ACC112 (cell line): ENCODE data around the gene KRTAP4-16.
"Not testable (repeated sequence)": the region's sequence is repeated elsewhere in the genome, so short reads cannot be mapped to it uniquely, and the experiment has no call there.

Experiments
- H2AFZ ChIP-seq: fragments of 200-600 bp; sonication (generic); one replicate; pipeline ENCODE4 v1.6.0; 2017; ENCODE audit warnings: antibody characterized with exemption, low read length; ENCODE audit not compliant: unreplicated experiment
- H3K27ac ChIP-seq: fragments of 200-600 bp; sonication (generic); 2 replicates; pipeline ENCODE4 v1.5.1; 2014; ENCODE audit warnings: low read depth, mild to moderate bottlenecking, antibody characterized with exemption, low read length, moderate library complexity
- H3K27me3 ChIP-seq: fragments of 200-600 bp; sonication (generic); 2 replicates; pipeline ENCODE4 v1.6.1; 2014; ENCODE audit warnings: mild to moderate bottlenecking, antibody characterized with exemption, low read length, moderate library complexity, mixed read lengths; ENCODE audit not compliant: insufficient read depth
- H3K36me3 ChIP-seq: fragments of 200-600 bp; sonication (generic); 2 replicates; pipeline ENCODE4 v1.6.1; 2016; ENCODE audit warnings: mild to moderate bottlenecking, antibody characterized with exemption, low read length, moderate library complexity, mixed read lengths; ENCODE audit not compliant: insufficient read depth
- H3K4me1 ChIP-seq: fragments of 200-600 bp; sonication (generic); one replicate; pipeline ENCODE4 v1.6.1; 2016; ENCODE audit warnings: low read length, mixed read lengths; ENCODE audit not compliant: insufficient read depth, unreplicated experiment, control insufficient read depth
- H3K4me3 ChIP-seq: fragments of 200-600 bp; sonication (generic); 2 replicates; pipeline ENCODE4 v1.5.1; 2014; ENCODE audit warnings: mild to moderate bottlenecking, low read depth, low read length
- H3K79me2 ChIP-seq: fragments of 200-600 bp; sonication (generic); one replicate; pipeline ENCODE4 v1.6.0; 2016; ENCODE audit warnings: low read length; ENCODE audit not compliant: control insufficient read depth, unreplicated experiment, insufficient read depth

Gene KRTAP4-16

DNA sequence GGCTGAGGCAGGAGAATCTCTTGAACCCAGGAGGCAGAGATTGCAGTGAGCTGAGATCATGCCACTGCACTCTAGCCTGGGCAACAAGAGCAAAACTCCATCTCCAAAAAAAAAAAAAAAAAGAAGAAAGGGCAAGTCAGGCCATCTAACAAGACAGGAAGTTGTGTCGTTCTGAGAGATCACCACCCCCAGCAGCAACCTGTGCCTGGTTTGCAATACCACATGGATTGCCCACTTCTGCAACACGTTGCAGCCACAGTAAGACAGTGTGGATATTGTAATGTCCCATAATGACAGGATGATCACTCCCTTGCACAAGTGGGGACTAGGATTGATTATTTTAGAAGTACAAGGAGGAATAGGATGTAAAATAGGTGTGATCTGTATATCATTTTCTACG, 33.0 kb downstream of the KRTAP4-16 start:
- no peaks in the 10 kb centered on the region for H3K36me3 ChIP-seq

DNA sequence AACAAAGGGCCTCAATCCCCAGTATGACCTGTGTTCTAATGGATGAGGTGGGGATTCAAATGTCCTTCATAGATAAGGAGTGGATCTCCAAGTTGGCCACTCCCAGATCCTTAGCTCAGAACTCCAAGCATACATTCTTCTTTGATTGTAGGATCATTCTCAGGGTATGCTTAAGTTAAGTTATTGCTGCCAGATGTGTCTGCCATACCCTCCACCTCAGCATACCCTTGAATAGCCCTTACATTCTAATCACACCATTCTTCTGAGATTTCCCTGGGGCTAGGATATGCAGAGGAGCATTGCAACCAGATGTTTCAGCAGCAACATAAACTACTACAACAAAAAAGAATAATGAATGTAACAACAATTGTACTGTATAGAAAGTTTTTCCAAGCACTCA, 34.7 kb downstream of the KRTAP4-16 start:
- no peak overlapping the region for H3K4me3 ChIP-seq
- no peaks in the 10 kb centered on the region for H3K36me3 ChIP-seq
- no peak overlapping the region for H2AFZ ChIP-seq
- H3K79me2 ChIP-seq = no peaks in the 10 kb centered on the region
- peaks cover 29% of the 10 kb centered on the region for H3K4me1 ChIP-seq
- H3K27ac ChIP-seq = no peak overlapping the region
- H3K27me3 ChIP-seq = no peaks in the 10 kb centered on the region

More for the DNA sequence above, 33.0 kb downstream of the KRTAP4-16 start:
- Histone ChIP-seq H3K27ac (no peak overlapping the region), H3K4me1 (peaks cover 16% of the 10 kb centered on the region), H3K27me3 (no peaks in the 10 kb centered on the region), H3K4me3 (no peak overlapping the region), H2AFZ (no peak overlapping the region), H3K79me2 (no peaks in the 10 kb centered on the region)

DNA sequence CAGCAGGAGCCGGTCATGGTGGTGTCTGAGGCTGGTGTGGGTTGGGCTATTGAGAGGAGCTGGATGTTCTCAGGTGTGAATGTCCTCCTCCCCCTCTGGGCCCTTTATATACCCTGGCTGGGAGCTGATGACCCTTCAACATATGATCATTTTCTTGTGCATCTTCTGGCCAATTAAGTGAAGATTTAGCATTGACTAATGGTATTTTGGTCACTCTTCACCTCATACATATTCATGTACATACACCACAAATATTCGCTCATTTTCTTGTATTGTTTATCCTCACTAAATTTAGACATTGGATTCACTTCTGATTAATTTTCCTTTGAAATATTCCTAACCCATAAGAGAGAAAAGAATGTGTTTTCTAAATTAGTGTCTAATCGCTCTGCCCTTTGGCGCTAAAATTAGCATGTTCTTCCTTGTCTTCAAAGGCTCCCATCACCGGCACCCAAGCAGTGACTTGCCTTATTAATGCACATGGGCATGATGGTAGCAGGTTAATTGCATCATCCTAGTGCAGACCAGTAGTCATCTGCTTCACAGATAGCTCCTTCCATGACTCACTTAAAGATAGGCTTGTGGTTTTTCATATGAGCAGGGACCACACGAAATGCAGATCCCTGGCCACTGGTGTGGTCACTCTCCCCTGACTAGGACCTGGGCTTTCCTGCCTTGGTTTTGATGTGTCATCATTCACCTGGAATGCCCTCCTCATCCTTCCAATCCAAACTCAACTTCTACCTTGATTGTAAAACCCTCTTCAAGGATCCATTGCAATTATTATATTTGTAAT, 36.0 kb downstream of the KRTAP4-16 start, which contains the start of gene KRTAP2-4:
Gene KRTAP2-4, minus strand, starts transcription at position 51 of the 796 bp plus-strand sequence. Its CDS starts 34 bp downstream, at position 17.
- no peaks in the 10 kb centered on the region for H3K79me2 ChIP-seq
- H3K36me3 ChIP-seq = no peaks in the 10 kb centered on the region
- H2AFZ ChIP-seq = no peak within 1 kb of the TSS
- H3K4me3 ChIP-seq = no peak within 1 kb of the TSS
- no peaks in the 10 kb centered on the region for H3K27me3 ChIP-seq
- peak within 1 kb of the TSS; percentile 65 for H3K27ac ChIP-seq
- peaks cover 41% of the 10 kb centered on the region for H3K4me1 ChIP-seq

DNA sequence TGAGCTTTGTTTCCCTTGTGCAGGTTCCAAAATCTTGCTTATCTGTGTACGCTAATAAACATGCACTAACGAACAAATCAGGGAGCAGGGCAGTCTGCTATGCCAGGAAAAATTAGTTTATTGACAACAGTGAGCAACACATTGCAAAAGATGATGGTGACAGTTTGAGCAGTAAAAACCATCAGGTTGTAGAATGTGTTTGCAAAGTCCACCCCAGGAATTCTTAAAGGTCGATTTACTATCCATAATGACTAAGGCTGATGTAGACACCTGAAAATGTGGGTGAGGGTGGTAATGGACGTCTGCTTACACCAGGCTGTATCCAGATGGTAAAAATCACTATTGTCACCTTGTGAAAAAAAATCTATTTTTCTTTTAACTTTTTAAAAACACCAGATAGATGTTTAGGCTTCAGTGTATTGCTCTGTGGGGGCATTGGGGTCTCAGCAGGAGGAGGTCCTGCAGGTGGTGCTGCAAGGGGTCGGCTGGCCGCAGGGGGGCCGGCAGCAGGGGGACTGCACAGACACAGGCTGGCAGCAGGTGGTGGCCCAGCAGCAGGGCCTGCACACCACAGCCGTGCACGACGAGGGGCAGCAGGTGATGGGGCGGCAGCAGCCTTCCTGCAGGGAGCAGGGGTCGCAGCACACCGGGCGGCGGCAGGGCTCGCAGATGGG, 36.9 kb downstream of the KRTAP4-16 start:
- H3K79me2 ChIP-seq, H3K27ac ChIP-seq, H3K4me3 ChIP-seq, H3K36me3 ChIP-seq, H3K27me3 ChIP-seq, H2AFZ ChIP-seq: not testable (repeated sequence)
- H3K4me1 ChIP-seq = peaks cover 49% of the 10 kb centered on the region

DNA sequence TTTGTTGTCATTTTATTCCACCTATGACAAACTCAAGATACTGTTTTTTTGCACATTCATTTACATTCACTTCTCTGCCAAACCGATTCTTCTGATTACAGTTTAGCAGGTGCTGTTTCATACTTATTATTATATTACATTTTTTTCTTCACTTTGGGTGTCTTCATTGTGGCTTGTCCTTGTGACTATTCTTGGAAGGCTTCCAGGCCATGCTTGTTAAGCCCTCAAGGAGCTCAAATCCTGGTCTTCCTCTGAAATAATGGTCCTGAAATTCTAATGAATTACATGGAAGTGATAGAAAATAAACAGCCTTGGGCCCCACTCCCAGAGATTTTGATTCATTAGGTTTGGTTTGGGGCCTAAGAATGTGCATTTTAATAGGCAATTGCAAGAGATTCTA, 37.7 kb downstream of the KRTAP4-16 start:
- no peak overlapping the region for H3K27ac ChIP-seq
- H3K79me2 ChIP-seq = no peaks in the 10 kb centered on the region
- no peak overlapping the region for H2AFZ ChIP-seq
- peaks cover 55% of the 10 kb centered on the region for H3K4me1 ChIP-seq
- H3K27me3 ChIP-seq = no peaks in the 10 kb centered on the region
- H3K36me3 ChIP-seq = no peaks in the 10 kb centered on the region
- no peak overlapping the region for H3K4me3 ChIP-seq

DNA sequence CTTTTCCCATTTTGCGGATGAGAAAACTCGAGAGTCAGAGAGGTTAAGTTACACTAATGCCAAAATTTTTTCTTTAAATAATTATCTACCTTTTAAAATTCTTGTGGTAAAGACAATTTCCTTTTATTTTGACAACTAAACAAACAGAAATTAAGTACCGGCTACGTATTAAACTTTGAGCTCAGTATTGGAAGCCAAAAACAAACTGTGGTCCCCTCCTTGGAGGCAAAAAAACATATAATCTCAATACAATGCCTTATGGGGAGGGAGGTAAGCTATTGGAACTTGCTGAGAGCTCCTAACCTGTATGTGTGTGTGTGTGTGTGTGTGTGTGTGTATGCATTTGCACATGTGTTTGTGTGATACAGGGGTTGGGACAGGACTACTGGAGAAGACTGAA, 38.6 kb downstream of the KRTAP4-16 start:
- Histone ChIP-seq H2AFZ (no peak overlapping the region), H3K79me2 (no peaks in the 10 kb centered on the region), H3K27ac (peak overlapping the region; percentile 93; the same call in 1 of the 2 replicates), H3K36me3 (no peaks in the 10 kb centered on the region), H3K27me3 (no peaks in the 10 kb centered on the region), H3K4me1 (peaks cover 62% of the 10 kb centered on the region), H3K4me3 (no peak overlapping the region)

DNA sequence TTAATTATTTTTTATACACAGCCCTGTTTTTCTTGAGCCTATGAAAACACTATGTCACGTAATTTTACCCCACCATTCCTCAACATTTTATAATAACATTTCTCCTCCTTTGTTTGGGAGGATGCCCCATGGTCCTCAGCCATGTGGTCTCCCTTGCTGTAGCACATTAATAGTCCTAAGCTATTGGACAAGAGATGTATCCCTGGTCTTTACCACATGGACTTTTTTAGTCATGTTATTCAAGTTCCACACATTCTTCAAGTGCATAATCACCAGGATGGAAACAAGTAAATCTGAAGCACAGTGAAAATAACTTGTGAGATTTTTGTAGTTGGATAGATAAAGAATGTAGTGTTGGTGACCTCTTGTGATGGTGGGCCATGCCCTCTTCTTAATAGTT, 40.0 kb downstream of the KRTAP4-16 start:
- no peak overlapping the region for H3K4me3 ChIP-seq
- H3K4me1 ChIP-seq = peaks cover 60% of the 10 kb centered on the region
- H3K27ac ChIP-seq = peak overlapping the region; percentile 93
- H3K27me3 ChIP-seq = no peaks in the 10 kb centered on the region
- no peaks in the 10 kb centered on the region for H3K36me3 ChIP-seq
- H2AFZ ChIP-seq = peak overlapping the region; percentile 58
- no peaks in the 10 kb centered on the region for H3K79me2 ChIP-seq

DNA sequence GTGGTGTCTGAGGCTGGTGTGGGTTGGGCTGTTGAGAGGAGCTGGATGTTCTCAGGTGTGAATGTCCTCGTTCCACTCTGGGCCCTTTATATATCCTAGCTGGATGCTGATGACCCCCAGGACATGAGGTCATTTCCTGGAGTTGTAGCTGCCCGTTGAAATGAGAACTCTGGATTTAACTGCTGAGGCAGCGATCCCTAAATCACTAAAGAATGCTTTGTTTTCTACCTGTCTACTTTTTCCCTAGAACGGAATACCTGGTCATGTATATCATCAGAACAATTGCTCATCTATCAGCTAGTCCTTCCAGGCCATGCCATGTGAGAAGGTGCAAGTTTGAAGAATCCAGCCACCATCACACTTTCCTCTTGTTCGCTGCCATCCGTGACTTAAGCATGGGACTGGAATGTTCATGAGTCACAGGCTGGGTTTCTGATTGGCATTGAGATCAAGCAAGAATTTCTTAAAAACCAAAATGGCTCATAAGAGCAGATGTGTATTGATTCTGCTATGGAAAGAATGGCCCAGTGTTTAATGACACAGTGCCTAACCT, 41.9 kb downstream of the KRTAP4-16 start, which contains the start of gene KRTAP2-3:
Gene KRTAP2-3, minus strand, starts transcription at position 63 of the 553 bp plus-strand sequence. CDS start 64 bp downstream, outside the sequence.
- no peak within 1 kb of the TSS; the same call in 1 of the 2 replicates for H3K4me3 ChIP-seq
- no peaks in the 10 kb centered on the region for H3K27me3 ChIP-seq
- H3K27ac ChIP-seq = peak within 1 kb of the TSS; percentile 93
- H3K79me2 ChIP-seq = no peaks in the 10 kb centered on the region
- peak within 1 kb of the TSS; percentile 53 for H2AFZ ChIP-seq
- H3K4me1 ChIP-seq = peaks cover 49% of the 10 kb centered on the region
- no peaks in the 10 kb centered on the region for H3K36me3 ChIP-seq

DNA sequence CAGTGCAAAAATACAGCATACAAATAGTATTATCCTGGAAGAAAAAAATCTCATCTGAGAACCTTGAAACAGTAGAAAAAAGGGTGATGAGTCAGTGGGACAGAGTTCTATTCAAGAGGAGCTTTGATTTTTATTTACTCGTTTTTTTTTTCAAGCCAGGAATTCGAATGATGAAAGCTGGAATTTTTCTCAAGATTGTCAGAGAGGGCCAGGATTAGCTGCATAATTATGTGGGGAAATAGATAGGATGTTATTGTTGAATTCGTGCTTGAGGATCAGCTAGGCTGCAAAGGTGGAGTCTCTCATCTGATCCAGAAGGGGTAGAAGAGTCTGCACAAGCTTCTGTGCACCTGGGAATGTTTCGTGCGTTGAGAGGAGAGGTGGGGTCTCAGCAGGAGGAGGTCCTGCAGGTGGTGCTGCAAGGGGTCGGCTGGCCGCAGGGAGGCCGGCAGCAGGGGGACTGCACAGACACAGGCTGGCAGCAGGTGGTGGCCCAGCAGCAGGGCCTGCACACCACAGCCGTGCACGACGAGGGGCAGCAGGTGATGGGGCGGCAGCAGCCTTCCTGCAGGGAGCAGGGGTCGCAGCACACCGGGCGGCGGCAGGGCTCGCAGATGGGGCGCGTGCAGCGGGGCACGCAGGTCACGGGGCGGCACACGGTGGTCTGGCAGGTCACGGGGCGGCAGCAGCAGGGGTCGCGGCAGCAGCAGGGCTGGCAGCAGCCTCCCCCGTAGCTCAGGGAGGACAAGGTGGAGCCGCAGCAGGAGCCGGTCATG, 42.5 kb downstream of the KRTAP4-16 start:
- not testable (repeated sequence) for H2AFZ ChIP-seq, H3K27me3 ChIP-seq, H3K79me2 ChIP-seq, H3K36me3 ChIP-seq, H3K4me3 ChIP-seq
- H3K27ac ChIP-seq = peak overlapping the region; percentile 93
- H3K4me1 ChIP-seq = peaks cover 49% of the 10 kb centered on the region

DNA sequence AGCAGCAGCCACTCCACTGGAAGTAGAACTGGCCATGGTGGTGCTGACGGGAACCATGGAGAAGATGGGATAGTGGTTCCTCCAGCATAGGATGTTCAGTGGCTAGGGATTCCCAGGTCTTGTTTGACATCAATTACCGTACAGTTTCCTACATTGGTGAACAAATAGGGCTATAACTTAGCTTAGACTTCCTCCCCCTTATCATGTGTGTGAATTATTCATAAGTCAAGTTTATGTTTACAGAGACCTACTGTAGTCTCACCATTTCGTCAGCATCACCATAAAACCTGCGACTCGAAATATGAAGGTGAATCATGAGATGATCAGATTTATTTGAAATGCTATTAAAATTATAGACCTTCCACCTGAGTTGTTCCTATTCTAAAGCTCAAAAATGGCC, 43.3 kb downstream of the KRTAP4-16 start:
- peaks cover 49% of the 10 kb centered on the region for H3K4me1 ChIP-seq
- H3K4me3 ChIP-seq = no peak overlapping the region
- no peaks in the 10 kb centered on the region for H3K36me3 ChIP-seq
- no peaks in the 10 kb centered on the region for H3K79me2 ChIP-seq
- no peaks in the 10 kb centered on the region for H3K27me3 ChIP-seq
- H2AFZ ChIP-seq = no peak overlapping the region
- peak overlapping the region; percentile 93 for H3K27ac ChIP-seq
